Measurements from ENCODE around the gene KRTAP10-9. TPM values are rescaled to one million over a fixed set of nuclear protein-coding genes. Genes with fewer than 3 reads are reported as not detected.
"Not testable (repeated sequence)": the region's sequence is repeated elsewhere in the genome, so short reads cannot be mapped to it uniquely, and the experiment has no call there.

KRTAP10-9 gene
- polyA plus RNA-seq, 3 donors: not detected

GRCh38 chr21:44589586-44590305, 37.1 kb upstream of the KRTAP10-9 start:
- TF ChIP-seq CTCF (IDR thresholded peaks at IDR 0.05): no peak
- Histone ChIP-seq H3K9ac (ENCODE audit: insufficient read depth, low read length, poor library complexity, severe bottlenecking) (no peak overlapping the region), H2AFZ (ENCODE audit: insufficient read depth, low read depth, low read length, poor library complexity, severe bottlenecking) (no peak overlapping the region), H3K27ac (ENCODE audit: low read depth in 1 of 2, low read length in 2 of 2) (no peak overlapping the region), H3K4me2 (replicated peaks; ENCODE audit: extremely low read depth, low read length, poor library complexity, severe bottlenecking) (no peak overlapping the region), H3K27me3 (ENCODE audit: control insufficient read depth in 2 of 2, insufficient read depth in 2 of 2, low read length in 2 of 2) (peaks cover 0 to 9% of the 10 kb centered on the region in 2 donors), H4K20me1 (ENCODE audit: insufficient read depth, low read length) (no peaks in the 10 kb centered on the region), H3K4me3 (replicated peaks in 1 of 3; ENCODE audit: low read depth in 2 of 3, low read length in 3 of 3) (no peak overlapping the region), H3K79me2 (ENCODE audit: insufficient read depth, low read length) (no peaks in the 10 kb centered on the region), H3K4me1 (ENCODE audit: control insufficient read depth in 1 of 2, insufficient read depth in 2 of 2, low read length in 2 of 2) (no peaks in the 10 kb centered on the region), H3K36me3 (replicated peaks in 1 of 2; ENCODE audit: control insufficient read depth in 1 of 2, insufficient read depth in 2 of 2, low read length in 2 of 2) (no peaks in the 10 kb centered on the region), H3K9me3 (replicated peaks in 1 of 2; ENCODE audit: control insufficient read depth in 1 of 2, insufficient read depth in 1 of 2, low read length in 2 of 2) (no peaks in the 10 kb centered on the region)
- peaks cover 2 to 19% (median 5%) of the 10 kb centered on the region in 7 donors for H3K9me3 Mint-ChIP-seq
- no peaks in the 10 kb centered on the region for H3K4me1 Mint-ChIP-seq
- intact Hi-C loops (cut with micrococcal nuclease): no loop called here
- no peak overlapping the region for H3K4me3 Mint-ChIP-seq
- WGBS (ENCODE audit: insufficient coverage): 85% methylated on average over 21 of the region's 24 CpGs
- no peak for DNase-seq
- H3K36me3 Mint-ChIP-seq: no peaks in the 10 kb centered on the region
- no peak overlapping the region for H3K27ac Mint-ChIP-seq
- peaks cover 2 to 42% (median 10%) of the 10 kb centered on the region in 3 donors for H3K27me3 Mint-ChIP-seq (ENCODE audit: low read depth in 3 of 3)

GRCh38 chr21:44590311-44590721, 36.6 kb upstream of the KRTAP10-9 start:
- Histone ChIP-seq H3K9ac (ENCODE audit: insufficient read depth, low read length, poor library complexity, severe bottlenecking) (no peak overlapping the region), H2AFZ (ENCODE audit: insufficient read depth, low read depth, low read length, poor library complexity, severe bottlenecking) (no peak overlapping the region), H3K79me2 (ENCODE audit: insufficient read depth, low read length) (no peaks in the 10 kb centered on the region), H3K4me1 (ENCODE audit: control insufficient read depth in 1 of 2, insufficient read depth in 2 of 2, low read length in 2 of 2) (no peaks in the 10 kb centered on the region), H3K4me2 (replicated peaks; ENCODE audit: extremely low read depth, low read length, poor library complexity, severe bottlenecking) (no peak overlapping the region), H3K36me3 (replicated peaks in 1 of 2; ENCODE audit: control insufficient read depth in 1 of 2, insufficient read depth in 2 of 2, low read length in 2 of 2) (no peaks in the 10 kb centered on the region), H4K20me1 (ENCODE audit: insufficient read depth, low read length) (no peaks in the 10 kb centered on the region), H3K27me3 (ENCODE audit: control insufficient read depth in 2 of 2, insufficient read depth in 2 of 2, low read length in 2 of 2) (peaks cover 0 to 6% of the 10 kb centered on the region in 2 donors), H3K9me3 (replicated peaks in 1 of 2; ENCODE audit: control insufficient read depth in 1 of 2, insufficient read depth in 1 of 2, low read length in 2 of 2) (no peaks in the 10 kb centered on the region), H3K4me3 (replicated peaks in 1 of 3; ENCODE audit: low read depth in 2 of 3, low read length in 3 of 3) (no peak overlapping the region), H3K27ac (ENCODE audit: low read depth in 1 of 2, low read length in 2 of 2) (no peak overlapping the region)
- peaks cover 2 to 37% (median 7%) of the 10 kb centered on the region in 3 donors for H3K27me3 Mint-ChIP-seq (ENCODE audit: low read depth in 3 of 3)
- H3K36me3 Mint-ChIP-seq: no peaks in the 10 kb centered on the region
- TF ChIP-seq CTCF (IDR thresholded peaks at IDR 0.05): no peak
- 79% methylated on average over 2 of the region's 10 CpGs for WGBS (ENCODE audit: insufficient coverage)
- DNase-seq: no peak
- no peaks in the 10 kb centered on the region for H3K4me1 Mint-ChIP-seq
- no peak overlapping the region for H3K4me3 Mint-ChIP-seq
- no peak overlapping the region for H3K27ac Mint-ChIP-seq
- intact Hi-C loops (cut with micrococcal nuclease): no loop called here
- peaks cover 0 to 16% (median 5%) of the 10 kb centered on the region in 7 donors for H3K9me3 Mint-ChIP-seq

- H3K4me3 Mint-ChIP-seq; intact Hi-C loops (cut with micrococcal nuclease): not testable (repeated sequence)
- H3K27ac Mint-ChIP-seq: peak overlapping the region in 1 of 7 donors; percentile 41
Observed at GRCh38 chr21:44590897-44591800, 35.7 kb upstream of the KRTAP10-9 start.

More at GRCh38 chr21:44590897-44591800, 35.7 kb upstream of the KRTAP10-9 start:
- H3K9ac ChIP-seq (ENCODE audit: insufficient read depth, low read length, poor library complexity, severe bottlenecking); H3K79me2 ChIP-seq (ENCODE audit: insufficient read depth, low read length); H3K4me2 ChIP-seq (replicated peaks; ENCODE audit: extremely low read depth, low read length, poor library complexity, severe bottlenecking); H4K20me1 ChIP-seq (ENCODE audit: insufficient read depth, low read length); H2AFZ ChIP-seq (ENCODE audit: insufficient read depth, low read depth, low read length, poor library complexity, severe bottlenecking); H3K36me3 ChIP-seq (replicated peaks in 1 of 2; ENCODE audit: control insufficient read depth in 1 of 2, insufficient read depth in 2 of 2, low read length in 2 of 2); H3K36me3 Mint-ChIP-seq; H3K9me3 ChIP-seq (replicated peaks in 1 of 2; ENCODE audit: control insufficient read depth in 1 of 2, insufficient read depth in 1 of 2, low read length in 2 of 2); H3K27ac ChIP-seq (ENCODE audit: low read depth in 1 of 2, low read length in 2 of 2); H3K27me3 ChIP-seq (ENCODE audit: control insufficient read depth in 2 of 2, insufficient read depth in 2 of 2, low read length in 2 of 2); H3K9me3 Mint-ChIP-seq; H3K4me1 ChIP-seq (ENCODE audit: control insufficient read depth in 1 of 2, insufficient read depth in 2 of 2, low read length in 2 of 2); H3K4me3 ChIP-seq (replicated peaks in 1 of 3; ENCODE audit: low read depth in 2 of 3, low read length in 3 of 3); DNase-seq; H3K4me1 Mint-ChIP-seq: not testable (repeated sequence)
- peaks cover 2 to 34% (median 7%) of the 10 kb centered on the region in 3 donors for H3K27me3 Mint-ChIP-seq (ENCODE audit: low read depth in 3 of 3)
- WGBS (ENCODE audit: insufficient coverage): over 99% methylated on average over 10 of the region's 19 CpGs

All from CD14-positive monocyte (primary cell).